A549 (cell line): ENCODE measurements around the gene LEKR1. TPM values are rescaled to one million over a fixed set of nuclear protein-coding genes. Genes with fewer than 3 reads are reported as not detected.

Source experiments
- ATAC-seq, 2 experiments: fragments of 200-7000 bp in 1 of 2; fragments of >200 bp in 1 of 2; cut with Nextera tagmentation in 1 of 2; cut with Tn5 transposase in 1 of 2; 3 replicates each; pipeline versions ENCODE4 v1.8.0 to v1.9.1; 2018 to 2020; ENCODE audit warnings: mild to moderate bottlenecking in 1 of 2, moderate library complexity in 1 of 2
- CTCF ChIA-PET: fragments of 300-600 bp; sonication (Branson Sonifier 250); formaldehyde crosslinking; extraction: SDS; loops from one replicate; lab custom pipeline; 2021; ENCODE audit warnings: antibody characterized with exemption, inconsistent platforms; lab: Yijun Ruan, JAX
- POLR2A ChIA-PET: fragments of 350-600 bp; formaldehyde crosslinking; extraction: SDS; loops from one replicate; lab custom pipeline; 2021; ENCODE audit warnings: antibody characterized with exemption, inconsistent platforms; lab: Yijun Ruan, JAX
- DNase-seq, 2 experiments: peaks; one replicate each; pipeline versions ENCODE4 v3.0.0 to v3.0.0-alpha.2; 2011 to 2016; ENCODE audit warnings: low read depth in 1 of 2, low spot score in 1 of 2
- FAIRE-seq: peaks from 2 replicates; lab custom pipeline; 2011; peaks lifted over from hg19 to GRCh38; lab: Jason Lieb, UNC
- H3K27ac ChIP-seq, 2 experiments: fragments of >200 bp; sonication (Bioruptor Twin); formaldehyde crosslinking; 3 replicates each; pipeline ENCODE4 v1.5.1; 2016 to 2017
- H3K4me1 ChIP-seq: fragments of >200 bp; sonication (Bioruptor Twin); formaldehyde crosslinking; 3 replicates; pipeline ENCODE4 v1.6.1; 2016
- H3K4me2 ChIP-seq: fragments of >200 bp; sonication (Bioruptor Twin); formaldehyde crosslinking; 3 replicates; pipeline ENCODE4 v1.6.1; 2016
- H3K4me3 ChIP-seq: fragments of >200 bp; sonication (Bioruptor Twin); formaldehyde crosslinking; 3 replicates; pipeline ENCODE4 v1.5.1; 2016
- H3K9me3 ChIP-seq: fragments of >200 bp; sonication (Bioruptor Twin); formaldehyde crosslinking; 3 replicates; pipeline ENCODE4 v1.6.1; 2016
- BCL3 ChIP-seq: fragments of >200 bp; sonication (Bioruptor Twin); formaldehyde crosslinking; IDR thresholded peaks from 3 replicates; pipeline ENCODE4 v1.6.1; 2016
- BHLHE40 ChIP-seq: IDR thresholded peaks from 2 replicates; pipeline ENCODE4 v1.6.1; 2012; ENCODE audit warnings: low read depth, low read length, inconsistent platforms
- CBX2 ChIP-seq: fragments of 200-600 bp; sonication (generic); IDR thresholded peaks from 2 replicates; pipeline ENCODE4 v1.6.1; 2016; ENCODE audit warnings: low read depth, mild to moderate bottlenecking, borderline replicate concordance
- CBX8 ChIP-seq: fragments of 200-600 bp; sonication (generic); IDR thresholded peaks from 2 replicates; pipeline ENCODE4 v1.6.1; 2016
- CEBPB ChIP-seq, 2 experiments: fragments of >200 bp in 1 of 2; sonication (Bioruptor Twin) in 1 of 2; formaldehyde crosslinking in 1 of 2; IDR thresholded peaks; 2 replicates each; pipeline ENCODE4 v1.6.1; 2012 to 2016
- CHD2 ChIP-seq: fragments of 150-350 bp; IDR thresholded peaks from 2 replicates; pipeline ENCODE4 v1.6.1; 2014; ENCODE audit warnings: low read length; ENCODE audit not compliant: partially characterized antibody
- CHD4 ChIP-seq: fragments of 200-600 bp; sonication (generic); IDR thresholded peaks from 2 replicates; pipeline ENCODE4 v1.6.1; 2016; ENCODE audit warnings: antibody characterized with exemption, mild to moderate bottlenecking, borderline replicate concordance
- EHF ChIP-seq: fragments of 250-450 bp; sonication (Bioruptor Pico); IDR thresholded peaks from 2 replicates; pipeline ENCODE4 v1.5.0; 2020; ENCODE audit warnings: mild to moderate bottlenecking
- FOSB ChIP-seq: fragments of 250-450 bp; sonication (Bioruptor Pico); IDR thresholded peaks from 2 replicates; pipeline ENCODE4 v1.5.0; 2020; ENCODE audit warnings: mild to moderate bottlenecking, moderate library complexity
- FOXS1 ChIP-seq: fragments of 250-450 bp; sonication (Bioruptor Pico); IDR thresholded peaks from 2 replicates; pipeline ENCODE4 v1.5.0; 2020; ENCODE audit warnings: mild to moderate bottlenecking, moderate library complexity
- HEYL ChIP-seq: fragments of 250-450 bp; sonication (Bioruptor Pico); IDR thresholded peaks from 2 replicates; pipeline ENCODE4 v1.8.0; 2021; ENCODE audit warnings: mild to moderate bottlenecking, moderate library complexity
- HOXA7 ChIP-seq: fragments of 250-450 bp; sonication (Bioruptor Pico); IDR thresholded peaks from 2 replicates; pipeline ENCODE4 v1.5.0; 2020; ENCODE audit warnings: mild to moderate bottlenecking, moderate library complexity
- HOXB5 ChIP-seq: fragments of 250-450 bp; sonication (Bioruptor Pico); IDR thresholded peaks from 2 replicates; pipeline ENCODE4 v1.5.0; 2020; ENCODE audit warnings: mild to moderate bottlenecking, moderate library complexity
- JUNB ChIP-seq: fragments of >200 bp; sonication (Bioruptor Twin); formaldehyde crosslinking; IDR thresholded peaks from 2 replicates; pipeline ENCODE4 v1.6.1; 2016
- KDM5A ChIP-seq: fragments of 200-600 bp; sonication (generic); IDR thresholded peaks from 2 replicates; pipeline ENCODE4 v1.6.1; 2016; ENCODE audit warnings: antibody characterized with exemption, mild to moderate bottlenecking
- MAFK ChIP-seq: fragments of 450-650 bp; IDR thresholded peaks from 2 replicates; pipeline ENCODE4 v1.6.1; 2014; ENCODE audit not compliant: partially characterized antibody
- NFE2L2 ChIP-seq: fragments of 150-350 bp; conservative IDR thresholded peaks from 2 replicates; pipeline ENCODE4 v1.6.1; 2014; ENCODE audit warnings: low read length
- PHF8 ChIP-seq: fragments of 200-600 bp; sonication (generic); IDR thresholded peaks from 2 replicates; pipeline ENCODE4 v1.6.1; 2016; ENCODE audit warnings: low read depth, mild to moderate bottlenecking, antibody characterized with exemption, moderate library complexity, borderline replicate concordance
- POLR2A ChIP-seq: IDR thresholded peaks from 2 replicates; pipeline ENCODE4 v1.6.1; 2012; ENCODE audit warnings: mild to moderate bottlenecking, low read length
- RARB ChIP-seq: fragments of 250-450 bp; sonication (Bioruptor Pico); IDR thresholded peaks from 2 replicates; pipeline ENCODE4 v1.8.0; 2021; ENCODE audit warnings: mild to moderate bottlenecking, moderate library complexity
- SMC3 ChIP-seq: fragments of >200 bp; sonication (Bioruptor Twin); formaldehyde crosslinking; IDR thresholded peaks from 3 replicates; pipeline ENCODE4 v1.6.1; 2018; ENCODE audit warnings: inconsistent platforms
- SREBF2 ChIP-seq: fragments of 450-650 bp; IDR thresholded peaks from 2 replicates; pipeline ENCODE4 v1.6.1; 2014; ENCODE audit warnings: mild to moderate bottlenecking, moderate library complexity
- TFCP2L1 ChIP-seq: fragments of 250-450 bp; sonication (Bioruptor Pico); IDR thresholded peaks from 2 replicates; pipeline ENCODE4 v1.5.0; 2021; ENCODE audit warnings: mild to moderate bottlenecking
- TP53 ChIP-seq: fragments of 250-450 bp; sonication (Bioruptor Pico); IDR thresholded peaks from 2 replicates; pipeline ENCODE4 v1.5.0; 2021; ENCODE audit warnings: mild to moderate bottlenecking, moderate library complexity
- ZC3H11A ChIP-seq: fragments of 450-650 bp; IDR thresholded peaks from 2 replicates; pipeline ENCODE4 v1.6.1; 2014; ENCODE audit warnings: antibody characterized with exemption, mild to moderate bottlenecking
- ZSCAN20 ChIP-seq: fragments of 250-450 bp; sonication (Bioruptor Pico); IDR thresholded peaks from 2 replicates; pipeline ENCODE4 v1.8.0; 2022; ENCODE audit warnings: mild to moderate bottlenecking, moderate library complexity
- WGBS: methylation state at CpG from one replicate; pipeline ENCODE4 v1.1.6; 2017; ENCODE audit errors: missing lambda C conversion rate; 5-methylcytosine and 5-hydroxymethylcytosine counted together
- polyA plus RNA-seq, 4 experiments: library from polyadenylated mRNA; depleted of rRNA in 3 of 4; stranded (reverse); fragments of >200 nt; fragmentation: RNase III in 1 of 4; extraction: RNeasy Plus Mini Kit Qiagen cat#74134 plus additional on column Dnase treatment in 1 of 4; gene quantifications; 2 replicates in 3 of 4; 3 replicates in 1 of 4; pipeline ENCODE4 v1.2.3, GENCODE V29; 2011 to 2017
- TF ChIP-seq, protein P1 (sequence below): IDR thresholded peaks from 2 replicates; pipeline ENCODE4 v1.6.1; 2012
- TF ChIP-seq, protein P2 (sequence below): fragments of 150-350 bp; IDR thresholded peaks from 2 replicates; pipeline ENCODE4 v1.6.1; 2014; ENCODE audit warnings: low read depth, mild to moderate bottlenecking, low read length
- TF ChIP-seq, protein P3 (sequence below): fragments of 250-450 bp; sonication (Bioruptor Pico); IDR thresholded peaks from 2 replicates; pipeline ENCODE4 v1.5.0; 2020; ENCODE audit warnings: low read depth, mild to moderate bottlenecking, moderate library complexity
- TF ChIP-seq, protein P4 (sequence below): fragments of >200 bp; sonication (Bioruptor Twin); formaldehyde crosslinking; IDR thresholded peaks from 3 replicates; pipeline ENCODE4 v1.5.1; 2016

Gene LEKR1
- polyA plus RNA-seq, 2 of the 4 experiments (the other 2 are of a cell fraction) = 1.3 to 1.4 TPM

GRCh38 chr3:157082305-157082982 lies 256.3 kb downstream of the LEKR1 start:
- H3K4me3 ChIP-seq = no peak overlapping the region
- no peak for FAIRE-seq
- no peak for DNase-seq

DNA sequence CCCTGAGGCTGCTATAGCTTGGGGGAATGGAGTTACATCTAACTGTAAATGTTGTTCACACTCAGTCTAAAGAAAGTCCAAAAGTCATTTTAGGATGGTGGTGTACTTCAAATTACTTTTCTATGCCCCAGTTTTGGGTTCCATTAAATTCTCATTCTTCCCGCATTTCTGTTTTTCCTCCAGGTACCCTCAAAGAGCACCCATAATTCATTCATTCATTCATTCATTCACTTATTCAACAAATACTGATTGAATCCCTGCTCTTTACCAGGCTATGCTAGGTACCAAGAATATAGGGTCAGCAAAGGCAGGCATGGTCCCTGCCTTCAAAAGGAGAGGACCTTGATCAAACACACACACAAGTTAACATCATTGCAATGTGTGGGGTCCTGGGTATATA lies 257.7 kb downstream of the LEKR1 start:
- H3K4me1 ChIP-seq = peaks cover 23% of the 10 kb centered on the region
- ATAC-seq = no peak
- POLR2A ChIA-PET = no interaction called here
- TF ChIP-seq ZSCAN20 (no peak), HEYL (CRISPR knock-in tag) (no peak), RARB (CRISPR knock-in tag) (no peak), SMC3 (no peak), POLR2A (no peak), ZC3H11A (no peak), CHD4 (no peak), TP53 (no peak), TFCP2L1 (CRISPR knock-in tag) (no peak), FOSB (no peak)
- TF ChIP-seq, protein P1, sequence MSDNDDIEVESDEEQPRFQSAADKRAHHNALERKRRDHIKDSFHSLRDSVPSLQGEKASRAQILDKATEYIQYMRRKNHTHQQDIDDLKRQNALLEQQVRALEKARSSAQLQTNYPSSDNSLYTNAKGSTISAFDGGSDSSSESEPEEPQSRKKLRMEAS = no peak
- TF ChIP-seq, protein P2, sequence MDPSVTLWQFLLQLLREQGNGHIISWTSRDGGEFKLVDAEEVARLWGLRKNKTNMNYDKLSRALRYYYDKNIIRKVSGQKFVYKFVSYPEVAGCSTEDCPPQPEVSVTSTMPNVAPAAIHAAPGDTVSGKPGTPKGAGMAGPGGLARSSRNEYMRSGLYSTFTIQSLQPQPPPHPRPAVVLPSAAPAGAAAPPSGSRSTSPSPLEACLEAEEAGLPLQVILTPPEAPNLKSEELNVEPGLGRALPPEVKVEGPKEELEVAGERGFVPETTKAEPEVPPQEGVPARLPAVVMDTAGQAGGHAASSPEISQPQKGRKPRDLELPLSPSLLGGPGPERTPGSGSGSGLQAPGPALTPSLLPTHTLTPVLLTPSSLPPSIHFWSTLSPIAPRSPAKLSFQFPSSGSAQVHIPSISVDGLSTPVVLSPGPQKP = no peak
- TF ChIP-seq, protein P3, sequence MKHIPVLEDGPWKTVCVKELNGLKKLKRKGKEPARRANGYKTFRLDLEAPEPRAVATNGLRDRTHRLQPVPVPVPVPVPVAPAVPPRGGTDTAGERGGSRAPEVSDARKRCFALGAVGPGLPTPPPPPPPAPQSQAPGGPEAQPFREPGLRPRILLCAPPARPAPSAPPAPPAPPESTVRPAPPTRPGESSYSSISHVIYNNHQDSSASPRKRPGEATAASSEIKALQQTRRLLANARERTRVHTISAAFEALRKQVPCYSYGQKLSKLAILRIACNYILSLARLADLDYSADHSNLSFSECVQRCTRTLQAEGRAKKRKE (CRISPR knock-in tag) = no peak
- TF ChIP-seq, all 56 proteins: peak for 0
- DNase-seq (no peak), FAIRE-seq (no peak)
- no peaks in the 10 kb centered on the region for H3K9me3 ChIP-seq
- CTCF ChIA-PET = interaction anchor here (1.3 to 9.1 kb wide), 4 partner anchors 48 to 933 kb away, joined by 3 to 96 read pairs (median 46); partner anchors contain the start of gene TIPARP
- no peak overlapping the region for H3K4me3 ChIP-seq
- no peak overlapping the region for H3K27ac ChIP-seq
- no peak overlapping the region for H3K4me2 ChIP-seq
- 85% methylated on average over 1 of the region's 1 CpG for WGBS

More at GRCh38 chr3:157082305-157082982, 256.3 kb downstream of the LEKR1 start:
- POLR2A ChIA-PET = interaction anchor here (1.0 to 1.4 kb wide), 4 partner anchors 78 to 409 kb away, joined by 3 to 6 read pairs (median 4); partner anchors contain the start of gene TIPARP
- peaks cover 14% of the 10 kb centered on the region for H3K4me1 ChIP-seq
- TF ChIP-seq CBX2 = no peak
- no peak for TF ChIP-seq JUNB
- TF ChIP-seq FOXS1 (CRISPR knock-in tag) = no peak
- no peak for TF ChIP-seq HOXB5 (CRISPR knock-in tag)
- TF ChIP-seq NFE2L2 = no peak
- no peak for TF ChIP-seq CHD2
- TF ChIP-seq PHF8 = no peak
- no peak for TF ChIP-seq BHLHE40
- H3K4me2 ChIP-seq = peak overlapping the region; percentile 60
- 68% methylated on average over 11 of the region's 11 CpGs for WGBS
- CTCF ChIA-PET = interaction anchor here (0.6 to 9.1 kb wide), 37 partner anchors 10 to 1066 kb away, joined by 3 to 96 read pairs (median 5); partner anchors contain the start of gene TIPARP
- ATAC-seq = peak in 1 of 2 experiments; percentile 25; a peak in 3 of 6 replicates
- peak overlapping the region; percentile 49 to 72; a peak in 5 of 6 replicates for H3K27ac ChIP-seq
- no peaks in the 10 kb centered on the region for H3K9me3 ChIP-seq

DNA sequence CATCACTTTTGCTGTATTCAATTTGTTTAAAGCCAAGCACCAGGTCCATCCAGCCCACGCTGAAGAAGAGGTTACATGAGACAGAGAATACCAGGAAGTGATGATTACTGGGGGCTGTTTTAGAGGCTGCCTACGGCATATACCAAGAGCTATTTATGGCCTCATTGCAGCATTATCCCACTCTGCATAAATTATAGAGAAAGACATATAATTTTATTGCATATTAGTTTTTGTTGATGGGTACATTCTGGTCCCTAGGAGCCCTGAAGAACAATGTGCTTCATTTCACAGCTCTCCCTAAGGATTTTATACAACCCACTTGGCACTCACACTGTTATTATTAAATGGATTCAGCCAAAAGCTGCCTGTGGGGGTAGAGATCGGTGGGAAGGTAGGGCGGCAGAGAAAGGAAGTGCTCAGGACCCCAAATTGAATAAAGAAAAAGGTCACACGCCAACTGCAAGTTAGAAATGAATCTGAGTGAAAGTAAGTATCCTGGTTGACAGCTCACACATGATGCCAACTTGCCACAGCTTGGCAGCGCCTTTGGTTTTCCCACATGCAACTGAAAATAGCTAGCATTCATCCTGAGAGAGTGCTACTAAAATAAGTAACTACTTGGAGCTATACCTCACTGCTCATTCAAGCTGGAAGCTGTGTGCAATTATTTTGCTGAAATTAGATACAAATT lies 260.1 kb downstream of the LEKR1 start:
- CTCF ChIA-PET = interaction anchor here (1.0 to 9.1 kb wide), 5 partner anchors 43 to 576 kb away, joined by 3 to 96 read pairs (median 62); partner anchors contain the start of gene TIPARP
- ATAC-seq (no peak), FAIRE-seq (no peak), DNase-seq (no peak)
- H3K27ac ChIP-seq = no peak overlapping the region
- no peak overlapping the region for H3K4me3 ChIP-seq
- 92% methylated on average over 6 of the region's 6 CpGs for WGBS
- POLR2A ChIA-PET = no interaction called here
- peaks cover 30% of the 10 kb centered on the region for H3K4me1 ChIP-seq
- H3K4me2 ChIP-seq = no peak overlapping the region
- H3K9me3 ChIP-seq = no peaks in the 10 kb centered on the region
- TF ChIP-seq ZC3H11A (no peak), JUNB (no peak), MAFK (no peak), HOXA7 (CRISPR knock-in tag) (no peak), CBX8 (no peak), SREBF2 (no peak), KDM5A (no peak), BCL3 (no peak), EHF (CRISPR knock-in tag) (no peak), HEYL (CRISPR knock-in tag) (no peak), TFCP2L1 (CRISPR knock-in tag) (no peak), CEBPB (IDR thresholded peaks at IDR 0.05) (no peak)
- TF ChIP-seq, protein P1 = no peak
- TF ChIP-seq, protein P4, sequence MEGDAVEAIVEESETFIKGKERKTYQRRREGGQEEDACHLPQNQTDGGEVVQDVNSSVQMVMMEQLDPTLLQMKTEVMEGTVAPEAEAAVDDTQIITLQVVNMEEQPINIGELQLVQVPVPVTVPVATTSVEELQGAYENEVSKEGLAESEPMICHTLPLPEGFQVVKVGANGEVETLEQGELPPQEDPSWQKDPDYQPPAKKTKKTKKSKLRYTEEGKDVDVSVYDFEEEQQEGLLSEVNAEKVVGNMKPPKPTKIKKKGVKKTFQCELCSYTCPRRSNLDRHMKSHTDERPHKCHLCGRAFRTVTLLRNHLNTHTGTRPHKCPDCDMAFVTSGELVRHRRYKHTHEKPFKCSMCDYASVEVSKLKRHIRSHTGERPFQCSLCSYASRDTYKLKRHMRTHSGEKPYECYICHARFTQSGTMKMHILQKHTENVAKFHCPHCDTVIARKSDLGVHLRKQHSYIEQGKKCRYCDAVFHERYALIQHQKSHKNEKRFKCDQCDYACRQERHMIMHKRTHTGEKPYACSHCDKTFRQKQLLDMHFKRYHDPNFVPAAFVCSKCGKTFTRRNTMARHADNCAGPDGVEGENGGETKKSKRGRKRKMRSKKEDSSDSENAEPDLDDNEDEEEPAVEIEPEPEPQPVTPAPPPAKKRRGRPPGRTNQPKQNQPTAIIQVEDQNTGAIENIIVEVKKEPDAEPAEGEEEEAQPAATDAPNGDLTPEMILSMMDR = no peak
